GM21423 (cell line): ENCODE results near the gene HTRA1.

Experiments
- ATAC-seq: cut with Tn5 transposase; IDR thresholded peaks from one replicate; pipeline ENCODE4 v1.9.1; 2021; ENCODE audit warnings: mild to moderate bottlenecking, moderate library complexity; ENCODE audit not compliant: unreplicated experiment

The HTRA1 gene

GRCh38 chr10:122493761-122494160, 32.4 kb downstream of the HTRA1 start:
- no peak for ATAC-seq

- ATAC-seq: no peak
These were observed 32.9 kb downstream of the HTRA1 start for GRCh38 chr10:122494173-122494820.

- ATAC-seq: no peak
These were observed 33.5 kb downstream of the HTRA1 start for GRCh38 chr10:122494833-122495232.

- ATAC-seq: no peak
These were observed 34.3 kb downstream of the HTRA1 start for GRCh38 chr10:122495406-122496340.

GRCh38 chr10:122497241-122497640, 35.9 kb downstream of the HTRA1 start:
- no peak for ATAC-seq

- ATAC-seq: no peak
These were observed 37.2 kb downstream of the HTRA1 start for GRCh38 chr10:122498521-122498920.

GRCh38 chr10:122499012-122499411, 37.7 kb downstream of the HTRA1 start:
- ATAC-seq: no peak

- ATAC-seq: no peak
These were observed 38.2 kb downstream of the HTRA1 start for GRCh38 chr10:122499491-122499941.

- no peak for ATAC-seq
These were observed 38.8 kb downstream of the HTRA1 start for GRCh38 chr10:122500194-122500593.

- ATAC-seq: no peak
These were observed 39.4 kb downstream of the HTRA1 start for GRCh38 chr10:122500726-122501125.

- no peak for ATAC-seq
These were observed 41.7 kb downstream of the HTRA1 start for GRCh38 chr10:122503012-122503411.

- no peak for ATAC-seq
These were observed 42.7 kb downstream of the HTRA1 start for GRCh38 chr10:122503886-122504609.

GRCh38 chr10:122504610-122504950, 43.2 kb downstream of the HTRA1 start:
- no peak for ATAC-seq

- no peak for ATAC-seq
These were observed 43.7 kb downstream of the HTRA1 start for GRCh38 chr10:122505011-122505410.

- ATAC-seq: no peak
These were observed 44.7 kb downstream of the HTRA1 start for GRCh38 chr10:122505885-122506645.

- no peak for ATAC-seq
These were observed 46.3 kb downstream of the HTRA1 start for GRCh38 chr10:122507616-122508015.

- no peak for ATAC-seq
These were observed 46.7 kb downstream of the HTRA1 start for GRCh38 chr10:122508021-122508420.

GRCh38 chr10:122509323-122509722, 48.0 kb downstream of the HTRA1 start:
- ATAC-seq: no peak

GRCh38 chr10:122510326-122510725, 49.0 kb downstream of the HTRA1 start:
- ATAC-seq: no peak

GRCh38 chr10:122510736-122511135, 49.4 kb downstream of the HTRA1 start:
- ATAC-seq: no peak

- ATAC-seq: no peak
These were observed 51.7 kb downstream of the HTRA1 start for GRCh38 chr10:122513053-122513452.
